Astrocyte (in vitro differentiated cells and primary cell): ENCODE measurements around the gene CNTN5.

Experiments
- CTCF ChIP-seq: IDR thresholded peaks from 2 replicates; pipeline ENCODE4 v1.5.1; 2011; ENCODE audit warnings: low read depth, mild to moderate bottlenecking, inconsistent platforms, low read length, moderate library complexity; ENCODE audit not compliant: insufficient read depth
- EZH2 ChIP-seq: IDR thresholded peaks from 2 replicates; pipeline ENCODE4 v1.6.1; 2012; ENCODE audit warnings: mild to moderate bottlenecking, low read length, inconsistent platforms; ENCODE audit not compliant: insufficient read depth

- TF ChIP-seq CTCF (no peak), EZH2 (no peak)
Measured at GRCh38 chr11:100208207-100208606, 1187.5 kb downstream of the CNTN5 start.
